Stimulated activated CD4-positive, alpha-beta T cell treated with anti-CD3 and anti-CD28 coated beads, TNF-alpha, amount 100 ng/mL, for 48 hours (primary cell): ENCODE data around the gene SEC24D.
"Not testable (repeated sequence)": the region's sequence is repeated elsewhere in the genome, so short reads cannot be mapped to it uniquely, and the experiment has no call there.

ENCODE experiments used
- DNase-seq, 3 donors: peaks; one replicate each; pipeline ENCODE4 v3.0.0-alpha.2; 2020; ENCODE audit warnings: low read depth in 3 of 3

The SEC24D gene

DNA sequence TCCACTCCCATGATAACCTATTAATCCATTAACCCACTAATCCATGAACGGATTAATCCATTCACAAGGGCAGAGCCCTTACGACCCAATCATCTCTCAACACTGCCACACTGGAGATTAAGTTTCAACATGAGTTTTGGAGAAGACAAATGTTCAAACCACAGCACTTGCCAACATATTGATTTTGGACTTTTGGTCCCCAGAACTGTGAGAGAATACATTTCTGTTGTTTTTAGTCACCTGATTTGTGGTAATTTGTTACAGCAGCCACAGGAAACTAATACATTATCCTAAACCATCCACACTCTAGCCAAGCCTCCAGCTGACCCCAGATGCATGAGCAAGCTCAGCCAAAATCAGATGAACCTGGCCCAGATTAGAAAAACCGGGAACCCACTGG lies 22.4 kb downstream of the SEC24D start:
- DNase-seq: no peak

DNA sequence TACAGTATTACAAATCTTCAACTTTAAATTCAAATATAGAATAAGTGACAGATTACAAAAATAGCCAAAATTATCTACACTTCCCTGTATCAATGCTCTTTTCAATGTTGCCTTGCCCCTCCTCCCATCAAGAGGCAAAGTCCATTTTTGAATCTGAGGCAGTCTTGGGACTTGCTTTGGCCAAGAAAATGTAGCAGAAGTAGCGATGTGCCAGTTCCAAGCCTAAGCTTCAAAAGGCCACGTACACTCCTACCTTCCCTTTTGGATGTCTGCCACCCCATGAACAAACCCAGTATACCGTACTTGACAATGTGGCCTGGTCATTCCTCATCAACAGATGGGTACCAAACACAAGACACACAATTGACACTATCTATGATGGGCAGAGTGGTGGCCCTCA lies 24.1 kb downstream of the SEC24D start:
- DNase-seq: no peak

DNA sequence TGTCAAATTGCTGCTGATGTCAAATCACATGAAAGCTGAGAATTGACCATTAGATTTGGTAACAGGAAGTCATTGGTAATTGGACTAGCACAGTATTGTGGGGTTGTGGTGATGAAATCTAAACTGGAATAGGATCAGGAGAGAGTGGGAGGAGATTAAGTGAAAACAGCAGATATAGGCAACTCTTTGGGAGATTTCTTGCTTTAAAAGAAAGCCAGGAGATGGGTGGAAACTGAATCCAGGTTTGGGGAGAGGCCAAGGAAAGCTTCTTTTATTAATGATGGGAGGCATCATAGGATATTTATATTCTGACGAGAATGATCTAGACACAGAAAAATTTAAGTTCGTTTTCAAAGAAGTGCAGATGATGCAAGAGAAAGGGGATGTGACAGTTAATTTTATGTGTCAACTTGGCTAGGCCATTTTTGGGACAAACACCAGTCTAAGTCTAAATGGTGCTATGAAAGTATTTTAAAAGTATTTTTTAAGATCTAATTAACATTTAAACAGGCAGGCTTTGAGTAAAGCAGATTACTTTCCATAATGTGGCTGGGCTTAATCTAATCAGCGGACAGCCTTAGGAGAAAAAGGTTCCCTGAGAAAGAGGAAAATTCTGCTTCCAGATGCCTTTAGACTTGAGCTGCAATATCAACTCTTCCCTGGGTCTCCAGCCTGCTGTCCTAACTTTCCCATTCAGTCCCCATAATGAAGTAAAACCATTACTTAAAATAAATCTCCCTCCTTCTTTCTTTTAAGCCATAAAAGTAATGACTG lies 24.7 kb downstream of the SEC24D start:
- no peak for DNase-seq

DNA sequence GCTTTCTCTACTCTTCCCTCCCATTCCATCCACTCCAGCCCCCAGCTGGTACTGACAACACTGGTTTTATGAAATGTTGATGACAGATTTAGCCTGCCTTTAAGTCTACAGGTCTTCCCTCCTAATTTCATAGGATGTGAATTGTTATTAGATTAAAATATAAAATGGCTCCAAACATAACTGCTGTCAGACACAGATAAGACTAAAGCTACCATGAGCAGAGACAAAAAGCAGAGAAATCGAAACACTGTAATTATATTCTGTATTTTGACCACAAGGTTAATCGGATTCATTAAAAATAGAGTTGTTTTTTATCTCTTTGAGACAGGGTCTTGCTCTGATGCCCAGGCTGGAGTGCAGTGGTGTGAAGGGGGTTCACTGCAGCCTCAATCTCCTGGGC lies 28.3 kb downstream of the SEC24D start:
- DNase-seq: no peak

DNA sequence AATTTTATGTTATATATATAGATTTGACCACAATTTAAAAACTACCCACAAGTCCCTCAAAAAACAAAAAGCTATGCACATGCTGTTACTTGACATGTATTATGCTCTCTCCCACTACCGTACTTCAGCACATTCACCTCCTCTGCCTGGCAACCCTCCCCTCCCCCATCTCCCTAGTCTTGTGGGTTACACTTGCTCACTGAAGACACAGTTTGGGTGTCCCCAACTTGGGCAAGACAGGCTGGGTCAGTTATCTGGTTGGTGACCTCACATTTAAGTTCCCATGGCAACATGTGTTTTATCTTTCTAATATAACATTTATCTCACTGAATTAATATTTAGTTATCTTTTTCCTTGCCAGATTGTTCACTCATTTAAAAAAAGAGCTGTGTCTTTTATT lies 32.7 kb downstream of the SEC24D start:
- no peak for DNase-seq

DNA sequence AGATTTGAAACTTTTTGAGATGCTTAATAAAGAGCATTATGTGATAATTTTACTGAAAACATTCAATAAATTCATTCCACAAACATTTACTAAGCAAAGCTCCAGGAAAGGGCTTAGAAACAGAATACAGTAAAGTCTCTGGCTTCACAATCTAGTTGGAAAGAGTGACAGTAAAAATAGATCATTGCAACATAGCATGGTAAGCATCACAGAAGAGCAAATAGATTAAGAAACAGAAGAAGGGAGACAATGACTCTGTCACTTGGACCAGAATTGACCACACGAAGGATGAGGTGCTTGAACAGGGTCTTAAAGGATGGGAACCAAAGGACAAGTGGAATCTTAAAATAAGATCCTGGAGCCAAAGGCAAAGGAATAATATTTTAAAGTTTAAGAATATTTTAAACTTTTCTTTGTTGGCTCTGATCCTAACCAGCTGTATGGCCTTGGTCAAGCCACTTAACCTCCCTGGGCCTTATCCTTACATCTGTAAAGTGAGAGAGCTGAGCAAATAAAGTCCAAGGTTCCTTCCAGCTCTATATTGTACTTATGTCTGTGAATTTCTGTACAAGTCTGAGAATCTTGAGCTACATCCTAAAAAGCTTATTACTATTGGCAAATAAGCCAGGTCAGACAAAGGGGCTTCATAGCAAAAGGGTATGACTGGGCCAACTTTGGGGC lies 33.9 kb downstream of the SEC24D start:
- no peak for DNase-seq

DNA sequence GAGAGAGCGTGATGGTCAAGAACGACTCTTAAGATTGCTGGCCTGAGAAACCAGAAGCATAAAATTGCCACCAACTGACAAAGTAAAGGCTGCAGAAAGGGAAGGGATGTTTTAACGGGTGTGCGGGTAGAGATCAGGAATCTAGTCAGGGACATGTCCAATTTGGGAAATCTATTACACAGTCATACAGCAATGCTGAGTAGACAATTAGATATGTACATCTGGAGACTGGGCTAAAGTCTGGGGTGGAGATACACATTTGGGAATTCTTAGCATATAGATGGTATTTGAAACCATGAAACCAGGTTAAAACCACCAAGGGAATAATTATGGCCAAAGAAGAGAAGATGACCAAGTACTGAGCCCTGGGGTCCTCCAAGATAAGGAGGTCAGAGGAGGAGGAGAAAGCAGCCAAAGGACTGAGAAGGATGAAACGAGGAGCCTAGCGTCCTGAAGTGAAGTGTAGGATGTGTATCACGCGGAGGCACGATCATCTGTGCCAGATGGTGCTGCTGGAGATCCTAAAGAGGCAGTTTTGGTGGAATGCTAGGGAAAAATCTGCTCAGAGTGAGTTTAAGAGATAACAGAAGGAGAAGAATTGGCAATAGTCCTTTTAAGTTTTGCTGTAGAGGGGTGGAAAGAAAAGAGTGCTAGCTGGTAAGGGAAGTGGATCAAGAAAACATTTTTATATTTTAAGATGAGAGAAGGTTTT lies 36.5 kb downstream of the SEC24D start:
- DNase-seq: no peak

DNA sequence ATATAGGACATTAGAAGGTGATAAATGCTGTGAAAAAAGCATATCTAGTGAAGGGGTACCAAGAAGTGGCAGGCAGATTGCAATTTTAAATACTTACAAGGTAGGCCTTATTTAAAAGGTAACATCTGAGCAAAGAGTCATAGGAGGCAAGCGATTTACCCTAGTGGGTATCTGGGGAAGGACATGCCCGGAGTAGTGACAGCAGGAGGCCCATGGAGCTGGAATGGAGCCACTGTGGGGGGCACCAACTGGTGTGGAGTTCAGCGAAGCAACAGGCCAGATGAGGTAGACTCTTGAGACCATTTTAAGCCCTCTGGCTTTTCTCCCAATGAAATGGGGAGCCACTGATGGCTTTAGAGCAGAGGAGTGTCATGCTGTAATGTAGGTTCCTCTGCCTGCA lies 37.3 kb downstream of the SEC24D start:
- no peak for DNase-seq

DNA sequence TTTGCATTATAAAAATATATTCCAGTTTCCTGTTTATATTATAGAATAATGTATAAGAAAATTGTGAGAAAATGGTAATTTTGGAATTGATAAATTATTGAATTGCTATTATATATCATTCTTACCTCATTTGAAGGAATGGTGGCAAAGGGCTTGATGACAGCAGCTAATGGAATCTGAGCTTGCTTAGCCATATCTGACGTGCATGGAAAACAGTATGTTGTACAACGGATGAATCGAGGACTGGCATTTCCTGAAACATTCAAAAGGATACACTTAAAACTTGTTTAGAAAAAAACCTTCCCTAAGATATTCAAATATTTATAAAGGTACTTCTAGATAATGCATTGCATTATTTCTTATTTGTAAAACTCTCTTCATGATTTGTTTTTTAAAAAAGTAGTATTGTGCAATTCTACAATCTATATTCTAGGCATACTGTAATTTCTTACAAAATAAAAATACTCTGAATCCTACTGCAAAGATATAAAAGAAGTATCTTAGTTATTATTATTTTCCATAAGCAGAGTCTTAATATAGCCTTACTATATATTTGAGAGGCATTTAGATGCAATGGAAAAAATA lies 38.3 kb downstream of the SEC24D start:
- no peak for DNase-seq

DNA sequence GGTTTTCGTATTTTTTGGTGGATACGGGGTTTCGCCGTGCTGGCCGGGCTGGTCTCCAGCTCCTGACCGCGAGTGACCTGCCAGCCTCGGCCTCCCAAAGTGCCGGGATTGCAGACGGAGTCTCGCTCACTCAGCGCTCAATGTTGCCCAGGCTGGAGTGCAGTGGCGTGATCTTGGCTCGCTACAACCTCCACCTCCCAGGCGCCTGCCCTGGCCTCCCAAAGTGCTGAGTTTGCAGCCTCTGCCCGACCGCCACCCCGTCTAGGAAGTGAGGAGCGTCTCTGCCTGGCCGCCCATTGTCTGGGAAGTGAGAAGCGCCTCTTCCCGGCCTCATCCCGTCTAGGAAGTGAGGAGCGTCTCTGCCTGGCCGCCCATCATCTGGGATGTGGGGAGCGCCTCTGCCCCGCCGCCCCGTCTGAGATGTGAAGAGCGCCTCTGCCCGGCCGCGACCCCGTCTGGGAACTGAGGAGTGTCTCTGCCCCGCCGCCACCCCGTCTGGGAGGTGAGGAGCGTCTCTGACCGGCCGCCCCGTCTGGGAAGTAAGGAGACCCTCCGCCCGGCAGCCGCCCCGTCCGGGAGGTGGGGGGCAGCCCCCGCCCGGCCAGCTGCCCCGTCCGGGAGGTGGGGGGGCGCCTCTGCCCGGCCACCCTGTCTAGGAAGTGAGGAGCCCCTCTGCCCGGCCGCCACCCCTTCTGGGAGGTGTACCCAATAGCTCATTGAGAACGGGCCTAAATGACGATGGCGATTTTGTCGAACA lies 44.1 kb downstream of the SEC24D start:
- not testable (repeated sequence) for DNase-seq

DNA sequence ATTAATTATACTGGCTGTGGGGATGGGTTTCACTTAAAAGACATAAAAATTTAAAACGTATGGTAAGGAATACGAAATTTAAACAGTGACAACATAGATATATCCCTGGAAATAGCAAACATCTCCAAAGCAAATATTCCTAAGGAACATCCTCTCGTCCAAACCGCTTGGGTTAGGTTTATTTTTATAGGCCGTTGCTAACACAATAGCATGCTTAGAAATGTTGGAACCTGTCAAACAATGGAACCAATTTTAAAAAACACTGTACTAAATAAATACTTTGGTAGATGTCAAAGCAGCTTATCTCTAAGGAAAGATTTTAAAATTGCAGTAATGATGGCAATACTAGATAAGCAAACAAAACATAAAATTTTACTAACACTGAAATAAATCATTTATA lies 45.4 kb downstream of the SEC24D start:
- DNase-seq: no peak

DNA sequence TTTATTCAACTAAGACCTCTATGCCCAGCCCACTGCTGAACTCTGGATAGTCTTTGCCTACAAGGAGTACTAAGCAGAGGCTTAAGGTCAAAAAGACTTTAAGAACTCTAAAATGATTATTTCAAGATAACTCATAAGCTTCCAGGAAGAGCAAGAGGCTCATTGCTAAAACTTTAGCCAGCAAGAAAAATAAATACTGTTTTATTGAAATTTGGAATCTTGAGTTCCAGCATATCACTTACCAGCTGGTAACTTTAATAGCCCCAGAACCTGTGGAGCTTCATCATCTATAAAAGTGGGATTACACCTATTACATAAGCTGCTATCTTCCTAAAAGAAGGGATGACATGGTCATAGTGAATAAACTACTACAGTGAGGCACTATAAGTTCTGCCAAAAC lies 47.0 kb downstream of the SEC24D start:
- DNase-seq: no peak

DNA sequence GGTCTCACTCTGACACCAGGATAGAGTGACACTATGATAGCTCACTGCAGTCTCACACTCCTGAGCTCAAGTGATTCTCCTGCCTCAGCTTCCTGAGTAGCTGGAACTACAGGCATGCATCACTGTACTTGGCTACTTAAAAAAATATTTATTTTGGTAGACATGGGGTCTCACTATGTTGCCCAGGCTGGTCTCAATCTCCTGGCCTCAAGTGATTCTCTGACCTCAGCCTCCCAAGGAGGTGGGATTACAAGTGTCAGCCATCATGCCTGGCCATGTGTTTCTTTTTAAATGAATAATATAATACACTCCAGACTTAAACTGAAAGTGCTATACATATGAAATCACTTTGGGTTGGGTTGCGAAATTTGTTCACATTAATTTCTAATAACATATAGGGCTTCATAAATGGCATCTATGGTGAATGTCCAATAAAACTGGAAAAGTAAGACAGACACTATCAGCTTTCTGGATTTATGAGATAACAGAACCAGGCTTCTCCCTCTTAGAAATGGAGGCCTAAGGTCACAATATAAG lies 48.0 kb downstream of the SEC24D start:
- no peak for DNase-seq

DNA sequence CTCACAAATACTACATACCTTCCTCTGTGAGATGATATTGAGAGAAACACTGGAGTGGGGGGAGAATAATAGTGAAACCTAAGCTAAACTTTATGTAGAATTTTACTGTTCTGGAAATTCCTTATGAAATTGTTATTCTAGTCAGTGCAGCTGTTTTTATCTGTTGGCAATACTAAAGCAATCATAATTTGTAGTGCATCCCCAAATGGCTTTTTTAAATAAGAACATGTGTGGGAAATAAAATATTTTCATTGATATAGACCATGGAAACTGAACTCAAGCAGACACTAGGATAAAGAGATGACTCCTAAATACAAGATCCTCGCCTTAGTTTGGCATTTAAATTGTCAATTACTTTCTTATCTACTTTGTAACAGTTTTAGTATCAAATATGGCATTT lies 51.1 kb downstream of the SEC24D start:
- DNase-seq: no peak

DNA sequence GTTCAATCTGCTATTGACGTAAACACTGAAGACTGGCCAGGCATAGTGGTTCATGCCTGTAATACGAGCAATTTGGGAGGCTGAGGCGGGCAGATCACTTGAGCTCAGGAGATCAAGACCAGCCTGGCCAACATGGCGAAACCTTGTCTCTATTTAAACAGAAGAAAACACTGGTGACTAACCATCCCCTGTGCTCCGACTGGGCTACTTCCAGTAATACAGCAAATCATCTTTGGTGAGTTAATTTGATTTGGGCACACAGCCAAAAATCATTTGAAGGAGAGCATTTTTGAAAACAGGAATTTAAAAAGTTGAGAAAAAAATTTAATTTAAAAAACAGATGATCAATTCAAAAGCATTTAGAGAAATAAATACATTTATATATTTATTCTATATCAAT lies 52.0 kb downstream of the SEC24D start:
- no peak for DNase-seq

DNA sequence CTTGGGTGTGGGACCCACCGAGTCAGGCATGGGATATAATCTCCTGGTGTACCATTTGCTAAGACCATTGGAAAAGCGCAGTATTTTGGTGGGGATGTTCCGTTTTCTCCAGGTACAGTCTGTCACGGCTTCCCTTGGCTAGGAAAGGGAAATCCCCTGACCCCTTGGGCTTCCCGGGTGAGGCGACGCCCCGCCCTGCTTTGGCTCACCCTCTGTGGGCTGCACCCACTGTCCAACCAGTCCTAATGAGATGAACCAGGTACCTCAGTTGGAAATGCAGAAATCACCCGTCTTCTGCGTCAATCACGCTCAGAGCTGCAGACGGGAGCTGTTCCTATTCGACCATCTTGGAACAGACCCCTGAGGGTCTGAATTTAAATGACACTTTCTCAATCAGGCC lies 53.0 kb downstream of the SEC24D start:
- not testable (repeated sequence) for DNase-seq

DNA sequence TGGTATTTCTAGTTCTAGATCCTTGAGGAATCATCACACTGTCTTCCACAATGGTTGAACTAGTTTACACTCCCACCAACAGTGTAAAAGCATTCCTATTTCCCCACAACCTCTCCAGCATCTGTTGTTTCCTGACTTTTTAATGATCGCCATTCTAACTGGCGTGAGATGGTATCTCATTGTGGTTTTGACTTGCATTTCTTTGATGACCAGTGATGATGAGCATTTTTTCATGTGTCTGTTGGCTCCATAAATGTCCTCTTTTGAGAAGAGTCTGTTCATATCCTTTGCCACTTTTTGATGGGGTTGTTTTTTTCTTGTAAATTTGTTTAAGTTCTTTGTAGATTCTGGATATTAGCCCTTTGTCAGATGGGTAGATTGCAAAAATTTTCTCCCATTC lies 58.3 kb downstream of the SEC24D start:
- not testable (repeated sequence) for DNase-seq

DNA sequence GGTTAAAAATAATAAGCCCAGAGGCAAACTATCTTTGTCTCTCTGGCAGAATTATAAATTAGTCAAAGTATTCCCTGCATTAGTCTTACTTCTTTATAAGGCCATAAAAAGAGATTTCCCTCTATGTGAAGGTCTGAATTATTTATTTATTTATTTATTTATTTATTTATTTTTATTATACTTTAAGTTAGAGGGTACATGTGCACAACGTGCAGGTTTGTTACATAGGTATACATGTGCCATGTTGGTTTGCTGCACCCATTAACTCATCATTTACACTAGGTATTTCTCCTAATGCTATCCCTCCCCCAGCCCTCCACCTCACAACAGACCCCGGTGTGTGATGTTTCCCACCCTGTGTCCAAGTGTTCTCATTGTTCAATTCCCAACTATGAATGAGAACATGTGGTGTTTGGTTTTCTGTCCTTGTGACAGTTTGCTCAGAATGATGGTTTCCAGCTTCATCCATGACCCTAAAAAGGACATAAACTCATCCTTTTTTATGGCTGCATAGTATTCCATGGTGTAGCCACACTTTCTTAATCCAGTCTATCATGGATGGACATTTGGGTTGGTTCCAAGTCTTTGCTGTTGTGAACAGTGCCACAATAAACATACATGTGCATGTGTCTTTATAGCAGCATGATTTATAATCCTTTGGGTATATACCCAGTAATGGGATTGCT lies 58.8 kb downstream of the SEC24D start:
- not testable (repeated sequence) for DNase-seq

DNA sequence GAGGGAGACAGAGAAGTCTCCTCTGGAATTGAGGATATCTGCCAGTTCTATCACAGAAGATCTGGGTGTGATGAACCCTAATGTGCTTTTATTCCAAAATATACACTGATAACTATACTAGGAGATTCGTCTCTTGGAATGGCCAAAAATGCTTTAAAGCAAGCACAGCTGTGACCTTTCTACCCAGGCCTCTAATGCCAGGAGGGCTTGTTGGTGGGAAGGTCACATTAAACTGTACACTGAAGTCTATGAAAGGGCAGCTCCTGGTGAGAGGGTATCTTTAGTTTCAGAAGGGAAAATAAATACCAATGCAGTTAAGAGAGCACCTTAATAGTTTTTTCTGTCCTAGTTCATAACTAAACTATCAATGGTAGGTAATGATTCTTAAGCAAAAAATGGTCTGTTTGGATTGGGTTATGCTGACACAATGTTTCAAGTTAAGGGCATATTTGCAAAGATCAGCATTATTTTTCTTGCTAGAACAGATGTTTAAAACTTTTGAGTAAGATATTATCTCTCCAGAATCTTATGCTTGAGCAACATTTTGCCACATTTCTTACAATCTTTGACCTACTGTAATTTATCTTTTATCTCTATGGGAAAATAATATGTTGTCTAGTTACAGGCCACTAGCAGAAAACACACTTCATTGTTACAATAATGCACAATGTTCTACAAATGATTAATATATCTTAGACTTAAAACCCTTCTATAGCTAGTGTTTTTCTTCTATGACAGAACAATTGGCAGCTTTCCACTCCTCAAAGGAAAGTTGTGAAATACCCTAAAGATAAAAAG lies 59.6 kb downstream of the SEC24D start:
- DNase-seq: no peak

DNA sequence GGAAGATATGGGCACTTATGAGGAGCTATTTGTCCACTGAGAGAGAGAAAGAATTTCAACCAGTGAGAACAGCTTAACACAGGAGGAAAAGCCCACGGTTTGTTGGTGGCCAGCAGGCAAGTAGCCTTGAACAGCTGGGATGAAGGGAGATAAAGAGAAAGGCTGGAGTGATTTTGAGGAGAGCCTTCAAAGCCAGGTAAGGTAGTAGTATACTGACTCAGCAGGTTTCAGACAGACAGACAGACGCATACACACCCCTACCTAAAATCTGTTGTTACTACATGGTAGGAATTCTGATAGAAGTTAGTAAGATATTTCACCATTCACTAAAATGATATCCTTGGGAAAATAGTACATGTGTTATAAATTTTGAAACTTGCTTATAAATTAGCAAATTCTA lies 60.5 kb downstream of the SEC24D start:
- no peak for DNase-seq
